ENCODE data around the gene HMX3. TPM values are rescaled to one million over a fixed set of nuclear protein-coding genes. Genes with fewer than 3 reads are reported as not detected.
"Not testable (repeated sequence)": the region's sequence is repeated elsewhere in the genome, so short reads cannot be mapped to it uniquely, and the experiment has no call there.

Gene HMX3
- total and polyA plus RNA-seq, 2 donors (not counting 3 experiments of a cell fraction or from before 2014, with no cell fraction given): not detected

GRCh38 chr10:123170961-123171360, 35.2 kb downstream of the HMX3 start:
- Histone ChIP-seq H3K9me1 (replicated peaks; ENCODE audit: control insufficient read depth, extremely low read depth, insufficient read depth, low read length) (no peaks in the 10 kb centered on the region), H3K4me3 (replicated peaks in 1 of 3; ENCODE audit: insufficient read depth in 1 of 3, low read depth in 1 of 3, low read length in 3 of 3) (no peak overlapping the region), H3K27ac (ENCODE audit: insufficient read depth, low read depth, low read length) (no peak overlapping the region), H4K20me1 (replicated peaks; ENCODE audit: control insufficient read depth, extremely low read depth, insufficient read depth, low read length) (peaks cover under 1% of the 10 kb centered on the region), H3K27me3 (ENCODE audit: control insufficient read depth in 2 of 2, insufficient read depth in 2 of 2, low read length in 2 of 2) (no peaks in the 10 kb centered on the region), H3K9ac (replicated peaks; ENCODE audit: extremely low read depth, insufficient read depth, low read length) (no peak overlapping the region), H3K79me2 (ENCODE audit: control insufficient read depth, insufficient read depth, low read length) (peaks cover 25% of the 10 kb centered on the region), H3K36me3 (ENCODE audit: control insufficient read depth in 2 of 2, extremely low read depth in 1 of 2, insufficient read depth in 2 of 2, low read length in 2 of 2) (peaks cover 7 to 17% of the 10 kb centered on the region in 2 experiments), H3K9me3 (replicated peaks; ENCODE audit: control insufficient read depth, insufficient read depth, low read length) (no peaks in the 10 kb centered on the region), H3K4me1 (ENCODE audit: control insufficient read depth, extremely low read depth, insufficient read depth, low read length) (no peaks in the 10 kb centered on the region), H2AFZ (ENCODE audit: low read depth, low read length) (no peak overlapping the region), H3K4me2 (ENCODE audit: insufficient read depth, low read length) (no peak overlapping the region)
- no peak for TF ChIP-seq MAX (IDR thresholded peaks at IDR 0.05; ENCODE audit: insufficient read depth, insufficient read length)
- TF ChIP-seq GATA2 (IDR thresholded peaks at IDR 0.05; ENCODE audit: insufficient read depth, insufficient read length, low read depth, low read length): no peak
- no peak for TF ChIP-seq JUN (IDR thresholded peaks at IDR 0.05; ENCODE audit: borderline replicate concordance, insufficient read depth, insufficient read length, low read depth)
- no peak for TF ChIP-seq EZH2 (IDR thresholded peaks at IDR 0.05; ENCODE audit: borderline replicate concordance, low read depth, low read length, severe bottlenecking)
- no peak for TF ChIP-seq MYC (IDR thresholded peaks at IDR 0.05; ENCODE audit: low read depth, low read length)
- no peak for TF ChIP-seq POLR2A (IDR thresholded peaks at IDR 0.05; ENCODE audit: low read depth, low read length)
- TF ChIP-seq POLR2AphosphoS5 (IDR thresholded peaks at IDR 0.05; ENCODE audit: insufficient read depth, low read depth, low read length): no peak
- no peak for TF ChIP-seq FOS (IDR thresholded peaks at IDR 0.05; ENCODE audit: borderline replicate concordance, insufficient read depth, low read length)
- no peak for TF ChIP-seq CTCF (IDR thresholded peaks at IDR 0.05; ENCODE audit: extremely low read depth in 1 of 2, insufficient read depth in 1 of 2, low read depth in 1 of 2, low read length in 2 of 2)
- FAIRE-seq (no peak), DNase-seq (ENCODE audit: low read depth, low spot score) (no peak)
- dilution Hi-C loops (cut with MboI; ENCODE audit: extremely low pct_ligation_motif_present, low sequenced_read_pairs): no loop called here
- CTCF ChIA-PET: no interaction called here
- BruUV-seq (replicated peaks): no TSS peak
- intact Hi-C loops (cut with micrococcal nuclease): no loop called here
- POLR2A ChIA-PET: no interaction called here

GRCh38 chr10:123171616-123172015, 35.8 kb downstream of the HMX3 start:
- dilution Hi-C loops (cut with MboI; ENCODE audit: extremely low pct_ligation_motif_present, low sequenced_read_pairs); FAIRE-seq; H3K27ac ChIP-seq (ENCODE audit: insufficient read depth, low read depth, low read length); BruUV-seq (replicated peaks); H3K27me3 ChIP-seq (ENCODE audit: control insufficient read depth in 2 of 2, insufficient read depth in 2 of 2, low read length in 2 of 2); H2AFZ ChIP-seq (ENCODE audit: low read depth, low read length); H3K4me2 ChIP-seq (ENCODE audit: insufficient read depth, low read length); H3K9me1 ChIP-seq (replicated peaks; ENCODE audit: control insufficient read depth, extremely low read depth, insufficient read depth, low read length); POLR2A ChIA-PET; H4K20me1 ChIP-seq (replicated peaks; ENCODE audit: control insufficient read depth, extremely low read depth, insufficient read depth, low read length); CTCF ChIA-PET; DNase-seq (ENCODE audit: low read depth, low spot score); H3K9me3 ChIP-seq (replicated peaks; ENCODE audit: control insufficient read depth, insufficient read depth, low read length); H3K4me1 ChIP-seq (ENCODE audit: control insufficient read depth, extremely low read depth, insufficient read depth, low read length); H3K4me3 ChIP-seq (replicated peaks in 1 of 3; ENCODE audit: insufficient read depth in 1 of 3, low read depth in 1 of 3, low read length in 3 of 3); intact Hi-C loops (cut with micrococcal nuclease); H3K9ac ChIP-seq (replicated peaks; ENCODE audit: extremely low read depth, insufficient read depth, low read length): not testable (repeated sequence)
- Histone ChIP-seq H3K36me3 (ENCODE audit: control insufficient read depth in 2 of 2, extremely low read depth in 1 of 2, insufficient read depth in 2 of 2, low read length in 2 of 2) (peaks cover 6 to 19% of the 10 kb centered on the region in 2 experiments), H3K79me2 (ENCODE audit: control insufficient read depth, insufficient read depth, low read length) (peaks cover 20% of the 10 kb centered on the region)
